ENCODE measurements around the gene CD200.
"Not testable (repeated sequence)": the region's sequence is repeated elsewhere in the genome, so short reads cannot be mapped to it uniquely, and the experiment has no call there.

DNA sequence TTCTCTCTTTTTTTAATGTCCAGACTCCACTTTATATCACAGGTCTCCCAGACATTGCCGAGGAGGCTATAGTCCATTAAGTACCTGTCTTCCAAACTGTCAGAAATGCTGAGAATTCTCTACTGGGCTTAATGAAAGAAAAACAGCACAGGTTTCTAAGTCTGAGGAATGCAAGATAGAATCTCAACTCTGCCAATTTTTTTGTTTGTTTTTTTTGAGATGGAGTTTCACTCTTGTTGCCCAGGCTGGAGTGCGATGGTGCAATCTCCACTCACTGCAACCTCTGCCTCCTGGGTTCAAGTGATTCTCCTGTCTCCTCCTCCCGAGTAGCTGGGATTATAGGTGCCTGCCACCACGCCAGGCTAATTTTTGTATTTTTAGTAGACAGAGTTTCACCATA is 45.4 kb downstream of the CD200 start:
- TF ChIP-seq, protein P1, sequence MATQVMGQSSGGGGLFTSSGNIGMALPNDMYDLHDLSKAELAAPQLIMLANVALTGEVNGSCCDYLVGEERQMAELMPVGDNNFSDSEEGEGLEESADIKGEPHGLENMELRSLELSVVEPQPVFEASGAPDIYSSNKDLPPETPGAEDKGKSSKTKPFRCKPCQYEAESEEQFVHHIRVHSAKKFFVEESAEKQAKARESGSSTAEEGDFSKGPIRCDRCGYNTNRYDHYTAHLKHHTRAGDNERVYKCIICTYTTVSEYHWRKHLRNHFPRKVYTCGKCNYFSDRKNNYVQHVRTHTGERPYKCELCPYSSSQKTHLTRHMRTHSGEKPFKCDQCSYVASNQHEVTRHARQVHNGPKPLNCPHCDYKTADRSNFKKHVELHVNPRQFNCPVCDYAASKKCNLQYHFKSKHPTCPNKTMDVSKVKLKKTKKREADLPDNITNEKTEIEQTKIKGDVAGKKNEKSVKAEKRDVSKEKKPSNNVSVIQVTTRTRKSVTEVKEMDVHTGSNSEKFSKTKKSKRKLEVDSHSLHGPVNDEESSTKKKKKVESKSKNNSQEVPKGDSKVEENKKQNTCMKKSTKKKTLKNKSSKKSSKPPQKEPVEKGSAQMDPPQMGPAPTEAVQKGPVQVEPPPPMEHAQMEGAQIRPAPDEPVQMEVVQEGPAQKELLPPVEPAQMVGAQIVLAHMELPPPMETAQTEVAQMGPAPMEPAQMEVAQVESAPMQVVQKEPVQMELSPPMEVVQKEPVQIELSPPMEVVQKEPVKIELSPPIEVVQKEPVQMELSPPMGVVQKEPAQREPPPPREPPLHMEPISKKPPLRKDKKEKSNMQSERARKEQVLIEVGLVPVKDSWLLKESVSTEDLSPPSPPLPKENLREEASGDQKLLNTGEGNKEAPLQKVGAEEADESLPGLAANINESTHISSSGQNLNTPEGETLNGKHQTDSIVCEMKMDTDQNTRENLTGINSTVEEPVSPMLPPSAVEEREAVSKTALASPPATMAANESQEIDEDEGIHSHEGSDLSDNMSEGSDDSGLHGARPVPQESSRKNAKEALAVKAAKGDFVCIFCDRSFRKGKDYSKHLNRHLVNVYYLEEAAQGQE (IDR thresholded peaks at IDR 0.05; ENCODE audit: insufficient read depth in 1 of 2, low read depth in 2 of 2, low read length in 1 of 2) = not testable (repeated sequence)
- TF ChIP-seq, protein P2, sequence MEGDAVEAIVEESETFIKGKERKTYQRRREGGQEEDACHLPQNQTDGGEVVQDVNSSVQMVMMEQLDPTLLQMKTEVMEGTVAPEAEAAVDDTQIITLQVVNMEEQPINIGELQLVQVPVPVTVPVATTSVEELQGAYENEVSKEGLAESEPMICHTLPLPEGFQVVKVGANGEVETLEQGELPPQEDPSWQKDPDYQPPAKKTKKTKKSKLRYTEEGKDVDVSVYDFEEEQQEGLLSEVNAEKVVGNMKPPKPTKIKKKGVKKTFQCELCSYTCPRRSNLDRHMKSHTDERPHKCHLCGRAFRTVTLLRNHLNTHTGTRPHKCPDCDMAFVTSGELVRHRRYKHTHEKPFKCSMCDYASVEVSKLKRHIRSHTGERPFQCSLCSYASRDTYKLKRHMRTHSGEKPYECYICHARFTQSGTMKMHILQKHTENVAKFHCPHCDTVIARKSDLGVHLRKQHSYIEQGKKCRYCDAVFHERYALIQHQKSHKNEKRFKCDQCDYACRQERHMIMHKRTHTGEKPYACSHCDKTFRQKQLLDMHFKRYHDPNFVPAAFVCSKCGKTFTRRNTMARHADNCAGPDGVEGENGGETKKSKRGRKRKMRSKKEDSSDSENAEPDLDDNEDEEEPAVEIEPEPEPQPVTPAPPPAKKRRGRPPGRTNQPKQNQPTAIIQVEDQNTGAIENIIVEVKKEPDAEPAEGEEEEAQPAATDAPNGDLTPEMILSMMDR (IDR thresholded peaks at IDR 0.05) = not testable (repeated sequence)
- not testable (repeated sequence) for TF ChIP-seq TCF7L2, POLR2AphosphoS5 (IDR thresholded peaks at IDR 0.05; ENCODE audit: low read depth, low read length)
